ENCODE measurements around the gene NOP16. TPM values are rescaled to one million over a fixed set of nuclear protein-coding genes. Genes with fewer than 3 reads are reported as not detected.
A peak's percentile ranks its signal among the peaks of the same experiment; 100 is the strongest.

The NOP16 gene
- total RNA-seq, 2 experiments from 2014 or later, result 27.5 to 30.3 TPM

DNA sequence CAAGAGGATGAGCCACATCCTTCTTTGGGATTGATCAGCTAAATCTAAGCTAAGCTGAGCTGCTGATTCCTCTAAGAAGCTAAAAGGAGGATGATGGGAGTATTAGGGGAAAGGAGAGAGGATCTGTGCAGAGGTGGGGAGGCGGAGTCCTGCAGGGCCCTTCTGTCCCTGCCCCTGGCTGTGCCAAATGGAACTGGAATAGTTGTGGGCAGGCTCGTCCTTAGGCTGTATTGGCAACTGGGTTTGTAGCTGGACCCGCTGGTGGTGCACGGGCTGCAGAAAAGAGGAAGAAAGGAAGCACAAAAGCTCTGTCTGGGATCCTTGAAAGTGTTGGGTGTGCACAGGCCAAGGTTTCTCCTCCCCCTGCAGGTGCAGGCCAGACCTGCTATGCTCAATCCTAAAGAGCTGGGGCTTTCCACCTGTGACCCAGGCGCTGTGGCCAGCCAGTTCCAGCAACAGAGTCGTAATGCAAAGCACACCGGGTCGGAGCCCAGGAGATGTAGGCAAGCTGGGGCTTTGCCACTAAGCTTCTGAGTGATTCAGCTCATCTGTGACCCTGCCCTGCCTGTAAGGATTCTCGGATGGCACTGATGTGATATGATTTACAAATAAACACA is 18.1 kb upstream of the NOP16 start:
- peaks cover 5% of the 10 kb centered on the region for H3K4me1 Mint-ChIP-seq
- H3K27ac Mint-ChIP-seq, result no peak overlapping the region
- peaks cover 1% of the 10 kb centered on the region for H3K36me3 Mint-ChIP-seq
- ATAC-seq (ENCODE audit: low read depth), result no peak
- POLR2A ChIA-PET, result no interaction called here
- no peak for DNase-seq
- H3K27me3 Mint-ChIP-seq, result no peaks in the 10 kb centered on the region
- H3K9me3 Mint-ChIP-seq, result no peaks in the 10 kb centered on the region
- H3K4me3 Mint-ChIP-seq, result no peak overlapping the region

DNA sequence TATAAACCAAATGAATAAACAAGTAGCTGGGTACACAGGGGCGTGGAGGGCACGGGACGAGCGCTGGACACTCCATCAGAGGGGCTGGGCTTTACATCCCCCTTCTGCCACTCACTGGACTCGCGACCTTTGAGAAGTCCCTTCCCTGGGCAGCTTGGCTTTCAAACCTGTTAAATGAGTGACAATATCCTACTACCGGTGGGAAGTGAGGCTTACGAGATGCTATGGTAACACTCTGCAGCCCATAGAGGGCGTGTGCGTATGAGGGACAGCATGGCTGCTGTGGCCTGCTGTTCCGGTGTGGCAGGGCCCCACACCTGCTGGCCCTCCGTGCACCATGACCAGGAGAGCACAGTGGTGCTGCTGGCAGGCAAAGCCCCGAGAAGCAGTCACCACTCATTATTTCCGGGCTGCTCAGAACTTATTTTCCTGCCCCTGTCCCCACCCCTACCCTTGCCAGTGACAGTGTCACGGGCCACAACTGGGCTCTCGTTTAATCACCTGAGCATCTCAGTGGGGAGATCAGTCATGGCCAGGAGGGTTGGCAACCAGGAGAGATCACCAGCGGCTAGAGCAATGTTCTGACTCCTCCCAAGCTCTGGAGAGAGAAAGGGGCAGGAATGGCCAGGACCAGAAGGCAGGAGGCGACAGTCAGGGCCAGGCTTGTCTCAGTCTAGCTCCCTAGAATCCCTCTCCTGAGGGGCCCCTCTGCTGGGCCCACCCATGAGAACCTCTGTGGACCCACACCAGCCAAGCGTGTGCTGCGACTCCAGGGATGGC is 17.4 kb upstream of the NOP16 start:
- H3K4me1 Mint-ChIP-seq, result peaks cover 3% of the 10 kb centered on the region
- DNase-seq (no peak), ATAC-seq (ENCODE audit: low read depth) (no peak)
- H3K4me3 Mint-ChIP-seq, result no peak overlapping the region
- H3K27me3 Mint-ChIP-seq, result no peaks in the 10 kb centered on the region
- POLR2A ChIA-PET, result no interaction called here
- H3K9me3 Mint-ChIP-seq, result no peaks in the 10 kb centered on the region
- H3K36me3 Mint-ChIP-seq, result peaks cover 1% of the 10 kb centered on the region
- H3K27ac Mint-ChIP-seq, result no peak overlapping the region

DNA sequence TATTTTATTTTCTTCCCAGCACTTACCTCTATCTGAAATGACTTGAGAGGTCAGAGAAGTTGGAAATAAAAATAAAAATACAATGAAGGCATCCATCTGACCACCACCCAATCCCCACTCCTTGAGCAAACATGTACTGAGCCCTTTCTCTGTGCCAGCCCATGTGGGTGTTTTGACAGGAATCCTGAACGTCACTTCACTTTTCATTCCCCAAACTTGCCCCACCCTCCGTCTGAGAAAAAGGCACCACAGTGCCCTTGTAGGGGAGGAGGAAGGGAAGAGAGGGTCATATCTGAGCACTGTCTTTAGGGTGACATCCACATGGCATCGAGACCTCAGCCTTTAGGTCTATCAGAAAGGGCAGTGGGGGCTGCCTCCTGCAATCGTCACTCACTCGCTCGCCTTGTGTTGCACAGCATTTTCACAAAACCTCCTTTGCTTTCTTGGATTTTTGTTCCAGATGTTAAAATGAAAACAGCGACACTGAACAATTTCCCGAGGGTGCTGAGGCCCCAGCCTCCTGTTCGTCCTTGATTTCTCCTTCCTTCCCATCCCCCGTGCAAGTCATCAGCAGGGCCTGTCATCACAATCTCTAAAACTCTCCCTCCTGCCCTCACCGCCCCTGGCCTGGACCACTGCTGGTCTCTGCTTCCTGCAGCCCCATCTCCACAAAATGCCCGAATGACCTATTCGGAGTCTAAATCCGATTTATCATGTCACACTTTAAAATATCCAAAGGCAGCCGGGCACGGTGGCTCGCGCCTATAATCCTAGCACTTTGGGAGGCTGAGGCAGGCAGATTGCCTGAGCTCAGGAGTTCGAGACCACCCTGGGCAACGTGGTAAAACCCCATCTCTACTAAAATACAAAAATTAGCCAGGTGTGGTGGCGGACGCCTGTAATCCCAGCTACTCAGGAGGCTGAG is 13.1 kb upstream of the NOP16 start:
- no peak for ATAC-seq (ENCODE audit: low read depth)
- POLR2A ChIA-PET, result no interaction called here
- peaks cover 5% of the 10 kb centered on the region for H3K36me3 Mint-ChIP-seq

DNA sequence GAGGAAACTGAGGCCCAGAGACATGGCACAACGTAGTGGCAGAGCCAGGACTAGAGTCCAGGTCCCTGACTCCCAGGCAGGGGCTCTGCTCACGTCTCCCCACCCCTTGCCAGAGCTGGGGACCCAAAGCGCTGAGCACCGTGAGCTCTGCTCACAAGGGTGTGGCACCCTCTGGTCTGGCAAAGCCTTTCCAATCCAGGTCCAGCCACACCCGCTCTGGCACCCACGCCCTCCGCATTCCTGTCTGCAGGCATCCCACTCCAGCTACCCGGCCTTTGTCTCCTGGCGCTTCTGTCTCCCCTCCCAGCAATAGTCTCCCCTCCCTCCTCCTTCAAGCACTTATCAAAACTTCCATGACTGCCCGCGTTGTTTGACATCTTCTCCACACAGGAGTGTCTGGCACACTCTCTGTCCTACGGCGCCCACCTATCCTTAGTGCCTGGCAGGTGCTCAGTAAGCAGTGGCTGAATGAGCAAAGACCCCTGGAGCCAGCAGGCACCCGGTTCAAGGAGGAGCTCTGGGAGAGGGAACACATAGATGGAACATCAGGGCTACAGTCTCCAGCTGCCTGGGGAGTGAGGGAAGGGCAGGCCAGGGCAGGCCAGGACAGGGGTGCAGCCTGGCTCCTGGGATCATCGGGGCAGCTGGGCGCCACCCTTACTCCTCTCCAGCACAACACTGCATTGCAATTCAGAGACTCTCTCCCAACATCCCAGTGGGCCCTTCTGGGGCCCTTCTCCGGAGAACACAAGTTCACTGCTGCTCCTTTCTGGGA is 12.2 kb upstream of the NOP16 start:
- Mint-ChIP-seq H3K27me3 (no peaks in the 10 kb centered on the region), H3K27ac (no peak overlapping the region), H3K4me1 (peaks cover 2% of the 10 kb centered on the region), H3K36me3 (peaks cover 5% of the 10 kb centered on the region), H3K9me3 (no peaks in the 10 kb centered on the region), H3K4me3 (no peak overlapping the region)
- DNase-seq, result no peak
- POLR2A ChIA-PET, result interaction anchor here (1.0 kb wide), 1 partner anchor 9 kb away, joined by 3 read pairs; no protein-coding TSS in a partner anchor
- ATAC-seq (ENCODE audit: low read depth), result no peak

More for the DNA sequence above, 13.1 kb upstream of the NOP16 start:
- Mint-ChIP-seq H3K4me1 (peaks cover 2% of the 10 kb centered on the region), H3K27ac (peak overlapping the region; percentile 2), H3K27me3 (no peaks in the 10 kb centered on the region), H3K4me3 (no peak overlapping the region), H3K9me3 (no peaks in the 10 kb centered on the region)
- DNase-seq, result no peak

DNA sequence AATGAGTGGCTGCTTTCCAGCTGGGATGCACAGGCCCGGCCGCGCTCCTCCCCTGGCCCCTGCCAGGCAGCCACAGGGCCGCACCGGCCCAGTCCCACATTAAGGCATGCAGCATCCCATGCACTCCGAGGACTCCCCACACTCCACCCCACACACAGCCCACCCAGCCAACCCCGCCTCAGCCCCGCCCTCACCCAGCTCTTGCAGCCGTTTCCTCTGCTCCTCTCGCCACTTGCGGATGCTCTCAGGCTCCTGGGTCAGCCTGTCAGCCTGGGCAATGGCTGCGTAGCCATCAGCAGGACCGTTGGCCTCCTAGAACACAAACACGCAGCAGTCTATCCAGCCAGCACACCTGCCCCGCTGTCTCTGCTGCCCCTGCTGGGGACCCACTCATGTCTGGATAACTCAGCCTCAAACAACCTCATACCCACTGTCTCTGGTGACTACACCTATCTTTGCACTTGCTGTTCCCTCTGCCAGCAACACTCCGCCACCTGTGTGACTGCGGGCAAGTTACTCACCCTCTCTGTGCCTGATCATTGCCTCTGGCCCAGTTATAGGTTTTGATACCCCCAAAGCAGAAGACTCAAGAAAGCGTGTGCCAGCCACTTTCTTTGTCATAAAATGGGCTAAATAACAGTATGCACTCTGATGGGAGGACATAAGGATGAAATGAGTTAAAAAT is 9.5 kb upstream of the NOP16 start:
- Mint-ChIP-seq H3K36me3 (peaks cover 5% of the 10 kb centered on the region), H3K27ac (no peak overlapping the region), H3K27me3 (no peaks in the 10 kb centered on the region), H3K9me3 (no peaks in the 10 kb centered on the region), H3K4me1 (peaks cover 2% of the 10 kb centered on the region), H3K4me3 (no peak overlapping the region)
- POLR2A ChIA-PET, result no interaction called here
- DNase-seq (no peak), ATAC-seq (ENCODE audit: low read depth) (no peak)

DNA sequence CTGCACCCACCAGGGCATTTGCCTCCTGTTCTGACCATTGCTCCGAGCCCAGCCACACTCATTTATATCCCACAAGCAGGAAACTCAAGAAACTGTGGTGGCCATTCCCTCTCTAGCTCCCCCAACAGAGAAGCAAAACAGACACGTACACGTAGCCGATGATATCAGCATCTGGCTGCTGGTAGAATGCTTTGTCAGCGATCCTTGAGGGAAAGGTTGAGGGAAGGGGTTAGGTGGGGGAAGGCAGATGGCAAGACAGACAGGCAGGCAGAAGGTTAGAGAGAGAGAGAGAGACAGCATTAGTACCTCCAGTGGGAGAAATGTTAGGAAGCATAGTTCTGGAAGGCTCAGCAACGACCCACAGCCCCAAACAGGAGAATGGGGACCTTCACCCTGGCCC is 7.9 kb upstream of the NOP16 start:
- ATAC-seq (ENCODE audit: low read depth) (no peak), DNase-seq (no peak)
- Mint-ChIP-seq H3K36me3 (peaks cover 5% of the 10 kb centered on the region), H3K9me3 (no peaks in the 10 kb centered on the region), H3K27ac (peak overlapping the region; percentile 11), H3K4me3 (no peak overlapping the region), H3K4me1 (no peaks in the 10 kb centered on the region), H3K27me3 (no peaks in the 10 kb centered on the region)
- POLR2A ChIA-PET, result no interaction called here

DNA sequence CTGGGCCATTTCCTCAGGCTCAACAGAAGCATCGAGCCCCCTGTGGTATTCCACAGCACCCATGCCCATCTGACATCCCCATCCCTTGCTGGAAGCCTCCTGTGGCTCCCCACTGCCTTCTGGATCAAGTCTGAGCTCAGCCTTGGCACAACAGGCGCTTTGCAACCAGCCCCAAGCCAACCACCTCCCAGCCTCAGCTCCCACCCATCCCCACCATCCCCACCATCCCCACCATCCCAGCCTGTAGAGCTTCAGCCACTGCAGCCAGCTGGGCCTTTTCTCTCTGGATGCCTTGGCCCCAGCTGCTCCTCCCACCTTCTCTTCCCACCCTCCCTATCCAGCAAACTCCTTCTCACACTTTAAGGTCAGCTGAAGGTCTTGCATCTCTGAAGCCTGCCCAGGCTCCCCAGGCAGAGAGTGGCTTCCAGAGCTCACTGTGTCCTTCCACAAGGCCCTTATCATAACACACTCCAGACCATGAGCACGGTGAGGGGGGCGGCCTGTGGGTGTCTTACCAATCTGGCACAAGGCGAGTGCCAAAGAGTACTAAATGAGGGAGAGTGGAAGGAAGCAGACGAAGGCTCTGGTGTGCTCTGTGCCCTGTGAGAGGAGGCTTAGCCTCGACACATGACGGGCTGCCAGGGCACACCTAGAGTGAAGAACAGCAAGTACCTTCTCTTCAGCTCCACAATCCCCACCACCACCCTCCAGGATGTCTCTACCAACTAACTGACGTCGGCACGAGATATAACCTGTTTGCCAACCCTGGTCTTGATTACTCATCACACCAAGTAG is 6.7 kb upstream of the NOP16 start:
- Mint-ChIP-seq H3K4me1 (peaks cover 3% of the 10 kb centered on the region), H3K27me3 (no peaks in the 10 kb centered on the region), H3K36me3 (peaks cover 12% of the 10 kb centered on the region), H3K27ac (no peak overlapping the region), H3K4me3 (no peak overlapping the region), H3K9me3 (no peaks in the 10 kb centered on the region)
- POLR2A ChIA-PET, result no interaction called here
- no peak for ATAC-seq (ENCODE audit: low read depth)
- no peak for DNase-seq

DNA sequence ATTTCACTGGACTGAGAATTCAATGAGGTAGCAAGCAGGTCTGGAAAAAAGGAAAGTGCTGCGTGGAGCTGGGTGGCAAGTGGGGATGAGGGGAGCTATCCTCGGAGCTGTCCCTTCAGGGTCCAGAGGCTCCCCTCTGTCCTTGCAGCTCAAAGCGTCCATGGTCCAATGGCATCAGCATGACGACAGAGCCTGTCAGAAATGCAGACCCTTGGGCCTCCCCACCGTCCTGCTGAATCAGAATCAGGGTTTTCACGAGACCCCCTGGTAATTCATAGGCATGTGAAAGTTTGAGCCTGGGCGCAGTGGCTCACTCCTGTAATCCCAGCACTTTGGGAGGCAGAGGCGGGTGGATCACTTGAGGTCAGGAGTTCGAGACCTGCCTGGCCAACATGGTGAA is 5.7 kb upstream of the NOP16 start:
- Mint-ChIP-seq H3K27ac (no peak overlapping the region), H3K4me3 (no peak overlapping the region), H3K27me3 (no peaks in the 10 kb centered on the region), H3K36me3 (peaks cover 12% of the 10 kb centered on the region), H3K9me3 (no peaks in the 10 kb centered on the region), H3K4me1 (peaks cover 5% of the 10 kb centered on the region)
- DNase-seq (no peak), ATAC-seq (ENCODE audit: low read depth) (no peak)
- POLR2A ChIA-PET, result no interaction called here

DNA sequence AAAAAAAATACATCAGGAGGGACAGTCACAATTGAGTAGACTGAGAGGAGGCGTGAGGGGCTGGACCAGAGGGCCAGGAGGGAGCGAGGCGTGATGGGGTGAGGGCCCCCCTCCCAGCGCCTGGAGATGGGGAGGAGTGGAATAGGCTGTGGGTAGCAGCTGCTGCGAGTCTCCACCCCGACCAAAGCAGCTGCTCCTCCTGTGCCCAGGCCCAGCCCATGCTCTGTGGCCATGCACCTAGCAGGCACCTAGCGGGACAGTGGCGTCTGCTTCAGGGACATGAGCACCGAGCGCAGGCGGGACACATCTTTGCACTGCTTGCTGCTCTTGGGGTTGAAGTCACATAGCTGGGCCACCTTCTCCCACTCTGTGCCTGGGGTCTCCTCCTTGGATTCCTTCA is 4.1 kb upstream of the NOP16 start:
- peaks cover 11% of the 10 kb centered on the region for H3K36me3 Mint-ChIP-seq
- H3K27ac Mint-ChIP-seq, result no peak overlapping the region

DNA sequence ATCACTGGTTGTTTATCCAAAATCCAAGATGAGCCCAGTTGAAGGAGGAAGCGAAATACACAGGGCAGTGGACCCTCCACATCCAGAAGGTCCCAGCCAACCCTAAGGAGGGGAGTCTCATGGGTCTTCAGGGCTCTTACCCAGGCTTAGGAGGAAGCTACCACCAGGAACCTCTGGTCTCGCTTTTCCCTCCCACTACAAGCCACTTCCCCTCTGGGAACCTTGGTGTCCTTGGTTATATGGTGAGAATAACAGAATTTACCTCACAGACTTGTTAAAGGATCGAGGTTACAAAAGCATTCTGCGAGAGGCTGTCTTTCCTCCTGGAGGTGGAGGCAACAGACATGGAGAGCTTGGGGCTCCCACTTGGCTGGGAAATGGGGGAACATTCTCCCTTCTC is 3.6 kb upstream of the NOP16 start:
- ATAC-seq (ENCODE audit: low read depth) (no peak), DNase-seq (no peak)
- Mint-ChIP-seq H3K27ac (no peak overlapping the region), H3K9me3 (no peaks in the 10 kb centered on the region), H3K4me1 (peaks cover 15% of the 10 kb centered on the region), H3K36me3 (peaks cover 11% of the 10 kb centered on the region), H3K4me3 (no peak overlapping the region), H3K27me3 (no peaks in the 10 kb centered on the region)
- POLR2A ChIA-PET, result interaction anchor here (1.4 kb wide), 1 partner anchor 8 kb away, joined by 3 read pairs; no protein-coding TSS in a partner anchor

More for the DNA sequence above, 4.1 kb upstream of the NOP16 start:
- DNase-seq (no peak), ATAC-seq (ENCODE audit: low read depth) (no peak)
- POLR2A ChIA-PET, result interaction anchor here (1.4 kb wide), 1 partner anchor 8 kb away, joined by 3 read pairs; no protein-coding TSS in a partner anchor
- Mint-ChIP-seq H3K4me3 (no peak overlapping the region), H3K27me3 (no peaks in the 10 kb centered on the region), H3K4me1 (peaks cover 10% of the 10 kb centered on the region), H3K9me3 (no peaks in the 10 kb centered on the region)

DNA sequence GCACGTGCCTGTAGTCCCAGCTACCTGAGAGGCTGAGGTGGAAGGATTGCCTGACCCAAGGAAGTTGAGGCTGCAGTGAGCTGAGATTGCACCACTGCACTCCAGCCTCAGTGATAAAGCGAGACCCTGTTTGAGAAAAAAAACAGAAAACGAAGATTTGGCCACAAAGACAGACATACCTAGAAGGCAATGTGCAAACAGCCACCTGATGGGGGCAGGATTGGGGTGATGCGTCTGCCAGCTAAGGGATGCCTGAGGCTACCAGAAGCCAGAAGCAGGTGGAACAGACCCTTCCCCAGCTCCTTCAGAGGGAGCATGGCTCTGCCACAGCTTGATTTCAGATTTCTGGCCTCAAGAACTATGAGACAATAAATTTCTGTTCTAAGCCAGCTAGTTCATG is 3.1 kb upstream of the NOP16 start:
- POLR2A ChIA-PET, result interaction anchor here (1.4 kb wide), 1 partner anchor 9 kb away, joined by 3 read pairs; no protein-coding TSS in a partner anchor
- peaks cover 11% of the 10 kb centered on the region for H3K36me3 Mint-ChIP-seq
- H3K27me3 Mint-ChIP-seq, result no peaks in the 10 kb centered on the region
- peaks cover 20% of the 10 kb centered on the region for H3K4me1 Mint-ChIP-seq
- no peaks in the 10 kb centered on the region for H3K9me3 Mint-ChIP-seq
- ATAC-seq (ENCODE audit: low read depth) (no peak), DNase-seq (no peak)
- no peak overlapping the region for H3K27ac Mint-ChIP-seq
- no peak overlapping the region for H3K4me3 Mint-ChIP-seq
